Head of caudate nucleus (tissue), 42 donors: ENCODE data around the gene AP1M1.
A peak's percentile ranks its signal among the peaks of the same experiment; 100 is the strongest.

Experiments used
- DNase-seq, 42 donors: peaks; one replicate each; pipeline versions ENCODE4 v3.0.0 to v3.0.0-alpha.2; 2020 to 2021; ENCODE audit warnings: mixed read lengths in 7 of 42
- intact Hi-C: fragments of 100-400 bp; cut with DNase I; formaldehyde crosslinking; loops from one replicate; pipeline ENCODE4 v1.15.0; 2022

Gene AP1M1

DNA sequence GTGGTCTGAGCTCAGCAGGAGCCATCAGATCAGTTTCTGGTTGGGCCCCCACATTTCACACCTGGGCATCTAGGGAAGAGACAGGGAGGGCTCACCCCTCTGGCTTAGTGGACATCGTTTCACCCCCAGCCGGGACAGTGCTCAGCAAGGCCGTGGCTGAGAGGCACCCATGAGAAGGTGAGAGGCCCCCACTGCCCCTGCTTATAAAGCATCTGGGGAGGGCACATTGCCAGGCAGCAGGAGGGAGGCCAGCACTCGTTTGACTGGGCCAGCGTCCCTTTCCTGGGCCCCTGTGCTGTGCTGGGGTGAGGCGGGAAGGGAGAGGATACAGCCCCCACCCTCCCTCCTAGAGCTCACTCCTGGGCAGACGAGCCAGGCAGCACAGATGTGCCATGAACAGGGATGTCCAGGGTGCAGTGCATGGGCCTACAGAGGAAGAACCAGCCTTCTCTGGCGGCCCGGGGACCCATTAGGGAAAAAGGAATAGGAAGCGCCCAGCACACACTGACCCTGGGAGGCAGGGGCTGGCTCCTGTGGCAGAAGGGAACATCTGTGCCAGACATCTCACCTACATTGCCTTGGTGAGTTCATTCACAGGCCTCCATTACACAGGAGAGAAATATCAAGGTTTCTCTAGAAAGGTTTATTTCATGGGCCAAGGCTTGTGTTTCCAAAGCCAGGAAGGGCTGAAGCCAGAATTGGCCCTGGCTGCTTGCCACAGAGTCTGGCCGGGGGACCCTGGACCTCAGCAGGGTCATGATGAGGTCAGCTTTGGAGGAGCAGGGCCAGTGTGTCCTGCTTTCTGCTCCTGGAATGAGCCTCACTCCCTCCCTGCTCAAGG lies 7.7 kb downstream of the AP1M1 start:
- DNase-seq, result peak in 6 of 42 donors; percentile 8 to 45 (median 25)
- intact Hi-C loops, result no loop called here

DNA sequence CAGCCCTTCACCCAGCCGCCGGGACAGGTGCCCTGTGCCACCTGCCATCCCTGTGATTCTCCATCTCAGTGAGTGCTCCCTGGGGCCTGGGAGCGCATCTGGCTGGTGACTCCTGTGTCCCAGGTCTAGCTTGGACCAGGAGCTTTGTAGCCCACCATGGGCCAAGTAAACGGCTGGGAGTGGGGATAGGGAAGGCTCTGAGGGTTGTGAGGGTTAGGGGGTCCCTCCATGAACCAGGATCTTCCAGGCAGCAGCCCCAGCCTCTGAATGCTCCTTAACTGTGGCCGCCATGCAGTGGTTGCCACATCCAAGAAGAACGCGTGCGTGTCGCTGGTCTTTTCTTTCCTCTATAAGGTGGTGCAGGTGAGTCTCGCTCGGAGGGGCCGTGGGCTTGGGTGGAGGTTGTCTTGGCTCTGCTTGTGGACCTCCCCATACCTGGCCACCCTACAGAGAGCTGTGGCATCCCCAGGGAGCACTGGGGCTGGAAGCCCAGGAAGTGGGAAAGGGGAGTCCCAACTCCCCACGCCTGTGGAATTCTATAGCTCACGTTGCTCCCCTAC lies 8.4 kb downstream of the AP1M1 start:
- DNase-seq, result peak in 2 of 42 donors; percentile 3 to 27
- intact Hi-C loops, result no loop called here

DNA sequence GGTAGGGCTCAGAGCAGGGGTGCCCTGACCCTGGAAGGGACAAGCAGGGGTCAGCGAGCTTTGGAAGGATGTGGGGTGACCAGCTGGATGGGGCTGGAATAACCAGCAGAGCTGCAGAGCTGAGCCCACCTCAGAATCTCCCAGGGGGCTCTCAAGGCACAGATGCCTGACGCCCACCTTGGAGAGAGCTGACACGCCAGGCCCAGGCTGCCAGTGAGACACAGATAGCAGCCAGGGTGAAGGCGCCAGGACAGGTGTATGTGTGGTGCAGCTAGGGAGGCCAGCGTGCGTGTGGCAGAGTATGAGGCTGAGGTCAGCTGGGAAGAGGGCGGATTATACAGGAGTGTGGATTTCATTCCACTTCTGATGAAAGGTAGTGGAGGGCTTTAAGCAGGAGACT lies 8.9 kb downstream of the AP1M1 start:
- DNase-seq, result peak in 2 of 42 donors; percentile 1 to 13
- intact Hi-C loops, result no loop called here

DNA sequence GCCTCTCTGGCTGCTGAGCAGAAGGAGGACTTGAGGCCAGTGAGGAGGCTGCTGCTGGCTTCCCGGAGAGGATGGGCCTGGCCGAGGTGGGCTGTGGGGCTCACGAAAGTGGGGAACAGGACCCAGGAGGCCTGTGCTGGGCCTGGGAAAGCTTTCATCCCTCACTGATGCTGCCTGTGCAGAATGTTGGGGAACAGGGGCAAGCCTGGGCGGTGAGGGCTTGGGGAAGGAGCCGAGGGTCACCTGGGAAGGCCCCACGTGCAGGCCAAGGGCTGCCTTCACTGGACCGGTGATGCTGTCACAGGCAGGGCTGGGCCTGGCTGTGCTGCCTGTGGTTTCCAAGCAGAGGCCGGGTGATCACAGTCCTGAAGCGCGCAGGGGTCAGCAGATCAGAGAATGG lies 9.4 kb downstream of the AP1M1 start:
- DNase-seq, result peak in 2 of 42 donors; percentile 12 to 15
- intact Hi-C loops, result no loop called here

DNA sequence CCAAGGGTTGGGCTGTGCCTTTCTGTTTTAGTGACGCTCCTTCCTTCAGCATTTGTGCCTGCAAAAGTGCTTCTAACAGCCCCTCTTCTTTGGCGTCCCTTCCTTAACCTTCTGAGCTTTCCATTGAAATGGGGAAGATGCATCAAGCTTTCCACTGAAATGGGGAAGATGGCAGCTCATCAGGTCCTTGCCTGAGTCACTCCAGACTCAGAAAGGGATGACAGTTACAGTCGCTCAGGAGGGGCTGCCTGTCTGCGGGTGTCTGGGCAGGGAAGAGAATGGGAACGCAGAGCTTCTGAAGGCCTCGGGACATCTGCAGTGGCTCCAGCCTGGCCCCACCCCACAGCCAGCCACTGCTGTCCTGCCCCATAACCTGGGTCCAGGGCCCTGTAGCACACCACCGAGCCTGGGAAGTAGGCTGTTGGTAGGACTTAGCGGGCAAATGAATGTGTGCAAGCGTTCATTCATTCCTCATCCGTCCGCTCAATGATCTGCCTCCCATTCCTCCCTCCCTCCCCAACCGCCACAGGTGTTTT lies 9.8 kb downstream of the AP1M1 start:
- peak in 2 of 42 donors; percentile 3 to 6 for DNase-seq
- intact Hi-C loops, result no loop called here

DNA sequence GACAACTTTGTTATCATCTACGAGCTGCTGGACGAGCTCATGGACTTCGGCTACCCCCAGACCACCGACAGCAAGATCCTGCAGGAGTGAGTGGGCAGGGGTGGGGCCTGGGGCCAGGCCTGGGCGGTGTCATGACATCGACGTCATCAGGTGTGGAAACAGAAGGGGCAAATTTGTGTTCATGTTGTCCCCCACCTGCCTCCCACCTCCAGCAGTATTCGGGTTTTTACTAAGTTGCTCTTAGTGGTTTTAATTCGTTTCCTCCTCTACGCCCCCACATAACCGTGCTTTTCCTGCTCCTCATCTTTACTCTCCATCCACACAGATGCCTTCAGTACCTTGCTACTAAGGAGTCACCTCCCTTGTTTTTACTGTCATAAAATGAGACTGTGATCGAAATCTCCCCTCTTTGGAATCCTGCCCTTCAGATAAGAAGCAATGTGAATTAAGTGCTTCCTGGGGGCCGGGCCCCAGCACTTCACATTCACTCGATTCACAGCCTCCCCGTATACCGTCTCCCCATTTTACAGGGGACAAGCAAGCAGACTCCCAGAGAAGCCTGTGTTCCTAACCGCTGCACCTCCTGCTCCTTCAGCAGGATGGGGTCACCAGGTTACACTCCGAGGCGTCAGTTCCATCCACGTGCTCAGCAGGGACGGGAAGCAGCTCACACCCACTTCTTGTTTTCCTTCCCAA lies 10.5 kb downstream of the AP1M1 start:
- intact Hi-C loops, result no loop called here
- DNase-seq, result peak in 4 of 42 donors; percentile 12 to 56 (median 37)

DNA sequence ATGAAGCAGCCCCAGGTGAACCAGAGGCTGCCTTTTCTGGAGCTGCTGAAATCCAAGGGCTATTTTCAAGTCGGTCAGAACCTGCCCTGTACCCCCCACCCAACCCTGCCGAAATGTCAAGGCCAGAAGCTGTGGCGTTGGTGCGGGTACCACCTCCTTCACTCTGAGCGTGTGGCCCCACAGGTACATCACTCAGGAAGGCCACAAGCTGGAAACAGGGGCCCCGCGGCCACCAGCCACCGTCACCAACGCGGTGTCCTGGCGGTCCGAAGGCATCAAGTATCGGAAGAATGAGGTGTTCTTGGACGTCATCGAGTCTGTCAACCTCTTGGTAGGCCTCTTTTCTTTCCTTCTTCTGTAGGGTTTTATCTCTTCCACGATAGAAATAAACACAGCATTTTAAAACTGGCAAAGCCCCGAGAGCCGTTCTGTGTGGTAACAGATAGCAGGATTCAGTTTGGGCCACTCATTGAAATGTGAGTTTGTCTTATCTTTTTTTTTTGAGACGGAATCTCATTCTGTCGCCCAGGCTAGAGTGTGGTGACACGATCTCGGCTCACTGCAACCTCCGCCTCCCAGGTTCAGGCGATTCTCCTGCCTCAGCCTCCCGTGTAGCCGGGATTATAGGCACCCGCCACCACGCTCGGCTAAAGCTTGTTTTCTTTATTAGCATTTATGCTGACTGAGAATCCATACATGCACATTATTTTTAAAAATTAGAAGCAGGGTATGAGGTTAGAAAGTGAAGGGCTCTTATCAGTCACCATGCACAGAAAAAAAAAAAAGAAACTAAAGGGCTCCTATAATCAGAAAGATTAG lies 11.3 kb downstream of the AP1M1 start:
- intact Hi-C loops, result no loop called here
- peak in 1 of 42 donors; percentile 16 for DNase-seq

DNA sequence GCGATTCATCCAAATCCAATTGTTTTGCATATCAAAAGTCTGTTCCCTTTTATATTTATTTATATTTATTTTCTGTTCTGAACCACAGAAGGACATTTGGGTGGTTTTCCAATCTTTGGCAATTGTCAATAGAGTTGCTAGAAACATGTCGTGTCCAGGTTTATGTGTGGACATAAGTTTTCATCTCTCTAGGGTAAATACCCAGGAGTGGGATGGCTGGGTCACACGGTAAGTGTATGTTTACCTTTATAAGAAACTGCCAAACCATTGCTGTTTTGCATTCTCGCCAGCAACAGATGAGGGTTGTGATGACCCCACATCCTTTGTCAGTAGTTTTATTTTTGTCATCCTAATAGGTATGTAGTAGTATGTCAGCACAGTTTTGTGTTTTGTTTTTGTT lies 12.5 kb downstream of the AP1M1 start:
- no peak for DNase-seq
- intact Hi-C loops, result no loop called here

DNA sequence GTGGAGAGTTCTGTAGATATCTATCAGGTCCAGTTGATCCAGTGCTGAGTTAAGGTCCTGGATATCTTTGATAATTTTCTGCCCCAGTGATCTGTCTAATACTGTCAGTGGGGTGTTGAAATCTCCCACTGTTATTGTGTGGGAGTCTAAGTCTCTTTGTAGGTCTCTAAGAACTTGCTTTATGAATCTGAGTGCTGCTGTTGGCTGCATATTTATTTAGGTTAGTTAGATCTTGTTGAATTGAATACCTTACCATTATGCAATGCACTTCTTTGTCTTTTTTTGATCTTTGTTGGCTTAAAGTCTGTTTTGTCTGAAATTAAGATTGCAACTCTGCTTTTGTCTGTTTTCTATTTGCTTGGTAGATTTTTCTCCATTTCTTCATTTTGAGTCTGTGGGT lies 15.4 kb downstream of the AP1M1 start:
- DNase-seq, result peak in 1 of 42 donors; percentile 22
- intact Hi-C loops, result no loop called here

DNA sequence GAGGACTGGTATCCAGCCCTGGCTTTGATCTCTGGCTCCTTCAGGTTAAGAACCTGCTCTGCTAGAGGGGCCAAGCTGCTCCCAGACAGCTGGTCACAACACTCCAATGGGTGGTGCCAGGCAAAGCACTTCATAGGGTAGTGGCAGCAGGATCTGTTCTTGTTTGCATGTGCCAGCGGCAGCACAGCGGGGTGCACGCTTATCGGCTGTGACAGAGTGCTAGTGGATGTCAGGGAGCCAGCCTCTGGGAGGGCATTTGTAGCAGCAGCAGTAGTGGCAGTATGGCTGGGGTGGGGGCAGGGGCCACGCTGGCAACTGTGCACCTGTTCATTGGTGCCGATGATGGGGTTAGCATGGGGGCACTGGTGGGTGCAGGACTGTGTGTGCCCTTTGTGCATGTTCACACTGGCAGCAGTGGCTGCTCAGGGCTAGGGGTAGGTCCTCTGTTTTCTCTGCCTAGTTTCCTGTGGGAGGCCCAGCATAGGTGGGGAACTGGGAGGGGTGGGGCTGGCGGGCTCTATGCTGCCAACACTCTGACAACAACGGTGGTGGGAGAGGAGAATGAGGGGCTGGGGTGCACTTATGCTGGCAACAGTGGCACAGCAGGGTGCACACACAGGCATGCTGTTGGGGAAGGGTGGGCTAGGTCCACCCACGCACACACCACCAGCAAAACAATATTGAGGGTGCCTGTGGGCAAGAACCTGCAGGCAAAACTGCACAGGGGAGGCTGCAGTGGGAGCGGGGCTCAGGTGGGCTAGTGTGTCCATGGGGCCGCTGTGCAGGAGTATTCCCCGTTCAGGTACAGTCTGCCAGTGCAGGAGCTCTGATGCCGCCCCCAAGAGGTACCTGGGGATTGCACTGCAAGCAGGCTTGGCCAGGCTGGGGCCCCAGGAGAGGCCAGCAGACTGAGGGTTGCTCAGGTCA lies 19.3 kb downstream of the AP1M1 start:
- peak in 2 of 42 donors; percentile 17 to 29 for DNase-seq

DNA sequence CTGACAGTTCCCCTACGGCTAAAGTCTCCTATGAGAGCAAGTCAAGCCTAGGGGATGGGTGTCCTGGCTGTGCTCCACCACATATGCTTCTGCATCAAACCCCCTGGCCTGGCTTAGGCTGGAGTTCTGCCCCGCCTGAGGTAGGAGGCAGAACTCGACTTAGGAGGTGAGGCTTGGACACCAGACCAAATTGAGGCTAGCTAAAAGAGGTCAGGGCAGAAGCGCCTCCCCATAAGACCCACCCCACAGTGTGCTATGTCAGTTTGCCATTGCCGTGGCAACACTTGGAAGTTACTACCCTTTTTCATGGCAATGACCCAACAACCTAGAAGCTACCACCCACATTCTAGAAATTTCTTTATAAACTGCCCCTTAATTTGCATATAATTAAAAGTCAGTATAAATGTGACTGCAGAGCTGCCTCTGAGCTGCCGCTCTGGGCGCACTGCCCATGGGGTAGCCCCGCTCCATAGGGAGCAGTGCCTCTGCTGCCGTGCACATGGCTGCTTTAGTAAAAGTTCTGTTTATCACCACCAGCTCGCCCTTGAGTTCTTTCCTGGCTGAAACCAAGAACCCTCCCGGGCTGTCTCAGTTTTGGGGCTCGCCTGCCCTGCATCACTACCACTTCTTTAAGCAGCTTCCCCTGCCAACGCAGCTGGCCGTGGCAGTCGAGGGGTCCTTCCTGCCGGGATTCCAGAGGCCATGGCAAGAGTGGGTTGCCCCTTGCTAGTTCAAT lies 20.2 kb downstream of the AP1M1 start:
- intact Hi-C loops, result no loop called here
- peak in 2 of 42 donors; percentile 0 to 24 for DNase-seq

More for the DNA sequence above, 19.3 kb downstream of the AP1M1 start:
- intact Hi-C loops, result no loop called here

DNA sequence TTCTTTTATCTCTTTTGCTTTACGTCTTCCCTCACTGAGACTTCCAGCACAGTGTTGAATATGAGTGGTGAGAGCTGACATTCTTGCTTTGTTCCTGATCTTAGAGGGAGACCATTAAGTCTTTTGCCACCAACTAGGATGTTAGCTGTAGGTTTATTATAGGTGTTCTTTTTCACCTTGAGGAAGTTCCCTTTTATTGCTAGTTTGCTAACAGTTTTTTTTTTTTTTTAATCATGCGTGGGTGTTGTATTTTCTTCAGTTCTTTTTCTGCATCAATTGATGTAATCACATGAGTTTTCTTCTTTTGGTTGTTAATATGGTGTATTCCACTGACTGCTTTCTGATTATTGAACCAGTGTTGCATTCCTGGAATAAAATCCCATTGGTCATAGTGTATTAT lies 21.1 kb downstream of the AP1M1 start:
- DNase-seq, result no peak
- intact Hi-C loops, result no loop called here

DNA sequence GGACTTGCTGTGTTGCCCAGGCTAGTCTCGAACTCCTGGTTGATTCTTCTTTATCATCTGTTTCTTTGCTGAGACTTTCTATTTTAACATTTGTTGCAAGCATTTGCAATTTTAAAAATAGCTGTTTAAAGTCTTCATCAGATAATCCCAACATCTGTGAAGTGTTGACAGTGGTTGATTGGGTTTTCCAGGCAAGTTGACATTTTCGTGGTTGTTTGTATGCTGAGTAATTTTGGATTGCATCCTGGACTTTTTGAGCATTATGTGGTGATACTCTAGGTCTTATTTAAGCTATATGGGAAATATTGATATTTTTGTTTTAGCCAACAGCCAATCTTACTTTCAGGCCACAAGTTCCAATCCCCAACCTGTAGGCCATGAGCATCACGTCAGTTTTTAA lies 25.1 kb downstream of the AP1M1 start:
- DNase-seq, result peak in 1 of 42 donors; percentile 16
- intact Hi-C loops, result no loop called here

DNA sequence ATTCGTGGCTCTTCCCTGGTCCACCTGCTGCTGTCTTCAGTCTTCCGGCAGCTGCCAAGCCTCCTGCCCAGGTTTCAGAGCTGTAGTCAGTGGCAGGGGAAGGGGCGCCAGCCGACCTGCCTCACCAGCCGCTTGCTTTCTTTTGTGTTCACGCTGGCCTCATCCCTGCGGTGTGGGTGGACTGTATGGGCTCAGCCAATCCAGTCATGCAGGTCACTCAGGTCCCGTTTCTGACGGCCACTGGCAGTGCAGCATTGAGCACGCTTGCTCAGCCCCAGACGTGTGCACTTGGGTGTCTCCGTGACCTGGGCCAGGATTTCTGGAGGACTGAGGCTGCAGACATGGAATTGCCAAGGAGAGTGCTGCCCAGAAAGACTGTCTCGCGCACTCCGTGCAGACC lies 26.0 kb downstream of the AP1M1 start:
- intact Hi-C loops, result no loop called here
- no peak for DNase-seq

DNA sequence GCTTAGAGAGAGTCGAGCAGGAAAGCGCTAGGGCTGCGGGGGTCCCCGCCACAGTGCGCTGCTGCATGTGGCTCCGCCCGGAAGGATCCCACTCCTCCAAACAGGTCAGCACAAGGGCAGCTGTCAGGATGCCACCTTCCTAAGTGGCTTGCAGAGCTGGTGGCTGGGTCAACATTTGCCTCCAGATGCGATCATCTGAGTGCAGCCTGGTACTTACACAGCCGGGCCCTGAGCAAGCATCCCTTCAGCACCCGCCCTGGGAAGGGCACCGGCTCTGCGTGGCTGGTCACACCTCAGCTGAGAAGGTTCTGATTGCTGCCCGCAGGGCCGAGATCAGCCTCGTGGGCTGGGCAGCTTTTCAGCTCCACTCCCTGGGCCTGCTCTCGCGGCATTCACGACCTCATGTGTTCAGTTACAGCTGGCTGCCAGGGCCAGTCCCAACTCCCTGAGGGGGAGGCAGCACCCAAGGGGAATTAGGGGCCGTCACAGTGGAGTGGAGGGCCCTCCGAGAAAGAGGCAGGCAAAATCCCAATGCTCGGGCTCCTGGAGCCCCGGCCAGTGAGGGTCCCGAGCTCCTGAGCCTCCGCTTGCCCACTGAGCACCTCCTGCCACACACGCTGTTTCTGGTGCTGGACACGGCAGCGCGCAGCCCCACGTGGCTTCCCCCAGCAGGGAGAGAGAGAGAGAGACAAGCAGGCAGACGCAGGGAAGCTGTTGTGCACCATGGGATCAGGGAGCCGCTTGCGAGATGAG lies 26.8 kb downstream of the AP1M1 start:
- intact Hi-C loops, result no loop called here

More for the DNA sequence above, 26.8 kb downstream of the AP1M1 start:
- DNase-seq, result peak in 1 of 42 donors; percentile 5
